Neural crest cell (in vitro differentiated cells): ENCODE data around the gene ME3. TPM values are rescaled to one million over a fixed set of nuclear protein-coding genes. Genes with fewer than 3 reads are reported as not detected.
A peak's percentile ranks its signal among the peaks of the same experiment; 100 is the strongest.

Source experiments
- DNase-seq: peaks from one replicate; pipeline ENCODE4 v3.0.0; 2021; ENCODE audit warnings: low read depth, mixed read lengths, low spot score
- H3K27ac Mint-ChIP-seq: one replicate; pipeline ENCODE4 v1.8.0; 2021; ENCODE audit warnings: mild to moderate bottlenecking, mixed read lengths; ENCODE audit not compliant: unreplicated experiment
- H3K27me3 Mint-ChIP-seq: 2 replicates; pipeline ENCODE4 v1.8.0; 2021; ENCODE audit warnings: low read depth, mild to moderate bottlenecking, mixed read lengths
- H3K36me3 Mint-ChIP-seq: 2 replicates; pipeline ENCODE4 v1.8.0; 2021; ENCODE audit warnings: low read depth, mild to moderate bottlenecking, mixed read lengths
- H3K4me1 Mint-ChIP-seq: 2 replicates; pipeline ENCODE4 v1.8.0; 2021; ENCODE audit warnings: mixed read lengths
- H3K4me3 Mint-ChIP-seq: one replicate; pipeline ENCODE4 v1.8.0; 2021; ENCODE audit warnings: mild to moderate bottlenecking, mixed read lengths
- H3K9me3 Mint-ChIP-seq: 2 replicates; pipeline ENCODE4 v1.8.0; 2021; ENCODE audit warnings: mixed read lengths
- total RNA-seq: library from RNA; stranded (reverse); gene quantifications from 2 replicates; pipeline ENCODE4 v1.2.1, GENCODE V29; 2021
- TF ChIP-seq, protein P1 (sequence below): fragments of 200-600 bp; sonication (generic); conservative IDR thresholded peaks from 2 replicates; pipeline ENCODE4 v1.5.0; 2021; ENCODE audit warnings: antibody characterized with exemption, mild to moderate bottlenecking

The ME3 gene
- total RNA-seq, 1 donor from 2014 or later: 18.9 TPM

GRCh38 chr11:86487671-86488070 is 184.7 kb downstream of the ME3 start:
- Mint-ChIP-seq H3K27me3 (no peaks in the 10 kb centered on the region), H3K4me1 (peaks cover 16% of the 10 kb centered on the region), H3K27ac (no peak overlapping the region), H3K9me3 (no peaks in the 10 kb centered on the region), H3K36me3 (peaks cover 2% of the 10 kb centered on the region), H3K4me3 (no peak overlapping the region)
- DNase-seq: no peak
- TF ChIP-seq, protein P1, sequence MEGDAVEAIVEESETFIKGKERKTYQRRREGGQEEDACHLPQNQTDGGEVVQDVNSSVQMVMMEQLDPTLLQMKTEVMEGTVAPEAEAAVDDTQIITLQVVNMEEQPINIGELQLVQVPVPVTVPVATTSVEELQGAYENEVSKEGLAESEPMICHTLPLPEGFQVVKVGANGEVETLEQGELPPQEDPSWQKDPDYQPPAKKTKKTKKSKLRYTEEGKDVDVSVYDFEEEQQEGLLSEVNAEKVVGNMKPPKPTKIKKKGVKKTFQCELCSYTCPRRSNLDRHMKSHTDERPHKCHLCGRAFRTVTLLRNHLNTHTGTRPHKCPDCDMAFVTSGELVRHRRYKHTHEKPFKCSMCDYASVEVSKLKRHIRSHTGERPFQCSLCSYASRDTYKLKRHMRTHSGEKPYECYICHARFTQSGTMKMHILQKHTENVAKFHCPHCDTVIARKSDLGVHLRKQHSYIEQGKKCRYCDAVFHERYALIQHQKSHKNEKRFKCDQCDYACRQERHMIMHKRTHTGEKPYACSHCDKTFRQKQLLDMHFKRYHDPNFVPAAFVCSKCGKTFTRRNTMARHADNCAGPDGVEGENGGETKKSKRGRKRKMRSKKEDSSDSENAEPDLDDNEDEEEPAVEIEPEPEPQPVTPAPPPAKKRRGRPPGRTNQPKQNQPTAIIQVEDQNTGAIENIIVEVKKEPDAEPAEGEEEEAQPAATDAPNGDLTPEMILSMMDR: no peak

DNA sequence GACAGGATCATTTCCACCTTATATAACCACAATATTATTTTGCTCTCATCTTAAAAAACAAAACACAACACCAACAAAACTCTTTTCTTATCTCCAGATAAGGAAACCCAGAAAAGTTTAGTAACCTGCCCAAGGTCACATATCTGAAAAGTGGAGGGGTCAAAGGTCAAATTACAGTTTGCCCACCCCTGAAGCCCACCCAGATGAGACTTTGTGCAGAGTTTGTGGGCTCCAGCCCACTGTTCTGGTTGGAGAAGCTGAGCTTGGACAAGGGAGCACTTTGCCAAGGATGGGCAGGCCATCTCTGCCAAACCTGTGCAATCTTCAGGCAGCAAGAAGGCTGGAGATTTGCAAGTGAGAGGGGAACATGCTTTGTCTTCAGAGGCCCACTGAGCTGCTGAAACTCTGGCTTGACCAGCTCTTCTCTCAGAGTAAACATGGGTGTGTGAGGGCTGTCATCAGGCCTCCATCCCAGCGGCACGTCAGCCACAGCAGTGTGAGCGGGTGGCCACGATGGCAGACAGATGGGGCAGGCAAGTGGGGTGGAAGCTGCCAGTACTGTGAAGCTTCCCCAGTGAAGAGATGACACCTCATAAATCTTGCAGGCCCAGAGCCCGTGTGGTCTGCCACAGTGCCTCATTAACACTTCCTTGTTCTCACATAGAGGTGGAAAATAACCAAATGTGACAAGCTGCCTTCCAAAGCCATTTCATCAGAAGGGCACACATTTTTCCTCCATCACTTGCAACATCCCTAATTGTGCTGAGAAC is 186.0 kb downstream of the ME3 start:
- peaks cover 2% of the 10 kb centered on the region for H3K36me3 Mint-ChIP-seq
- TF ChIP-seq, protein P1: no peak
- peak overlapping the region; percentile 64 for H3K27ac Mint-ChIP-seq
- no peaks in the 10 kb centered on the region for H3K9me3 Mint-ChIP-seq
- H3K4me1 Mint-ChIP-seq: peaks cover 16% of the 10 kb centered on the region
- DNase-seq: no peak
- H3K4me3 Mint-ChIP-seq: no peak overlapping the region
- H3K27me3 Mint-ChIP-seq: no peaks in the 10 kb centered on the region

- TF ChIP-seq, protein P1: no peak
- Mint-ChIP-seq H3K4me3 (no peak overlapping the region), H3K4me1 (peaks cover 12% of the 10 kb centered on the region), H3K27me3 (no peaks in the 10 kb centered on the region), H3K36me3 (peaks cover 2% of the 10 kb centered on the region), H3K27ac (no peak overlapping the region), H3K9me3 (no peaks in the 10 kb centered on the region)
- no peak for DNase-seq
Measured at GRCh38 chr11:86484795-86485166, 187.6 kb downstream of the ME3 start.

DNA sequence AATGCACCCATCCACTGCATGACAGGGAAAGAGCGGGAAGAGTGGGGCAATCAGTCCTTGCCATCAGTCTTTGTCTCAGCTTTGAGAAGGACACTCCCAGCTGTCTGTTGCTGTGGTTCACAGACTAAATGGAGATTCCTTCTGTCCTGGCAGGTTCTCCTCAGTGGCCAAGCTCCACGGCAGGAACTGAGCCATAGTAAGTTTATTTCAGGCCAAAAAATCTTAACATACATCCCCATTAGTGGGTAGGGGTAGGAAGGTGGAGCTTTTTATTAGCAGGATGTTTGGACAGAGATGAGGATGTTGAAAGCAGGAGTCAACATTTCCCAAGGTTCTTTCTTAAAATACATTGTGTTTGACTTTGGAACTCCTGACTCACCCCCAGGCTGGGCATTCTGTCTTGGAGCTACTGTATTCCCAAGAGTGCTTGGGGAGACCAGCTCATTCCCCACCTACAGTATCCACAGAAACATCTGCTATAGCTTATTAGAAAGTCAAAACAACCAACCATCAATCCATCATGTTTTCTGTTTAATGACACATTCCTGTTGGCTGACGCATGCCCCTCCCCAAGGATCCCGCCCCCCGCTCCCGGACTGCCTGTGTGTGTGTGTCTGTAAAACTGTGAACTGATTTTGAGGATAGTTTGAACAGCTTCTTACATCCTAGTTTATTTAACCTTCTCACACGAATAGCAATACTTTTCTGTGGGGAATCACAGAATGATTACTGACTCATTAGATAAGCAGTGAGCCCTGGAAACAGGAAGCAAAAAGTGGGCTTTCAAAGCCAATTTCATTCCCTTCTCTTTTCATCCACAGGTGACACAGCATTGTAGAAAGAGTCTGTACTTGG is 188.2 kb downstream of the ME3 start:
- peaks cover 2% of the 10 kb centered on the region for H3K36me3 Mint-ChIP-seq
- no peaks in the 10 kb centered on the region for H3K9me3 Mint-ChIP-seq
- DNase-seq: no peak
- H3K4me1 Mint-ChIP-seq: peaks cover 12% of the 10 kb centered on the region
- no peaks in the 10 kb centered on the region for H3K27me3 Mint-ChIP-seq
- H3K27ac Mint-ChIP-seq: no peak overlapping the region
- no peak overlapping the region for H3K4me3 Mint-ChIP-seq
- TF ChIP-seq, protein P1: no peak

GRCh38 chr11:86483610-86483939 is 188.8 kb downstream of the ME3 start:
- peaks cover 12% of the 10 kb centered on the region for H3K4me1 Mint-ChIP-seq
- H3K9me3 Mint-ChIP-seq: no peaks in the 10 kb centered on the region
- peaks cover 2% of the 10 kb centered on the region for H3K36me3 Mint-ChIP-seq
- no peak overlapping the region for H3K27ac Mint-ChIP-seq
- H3K27me3 Mint-ChIP-seq: no peaks in the 10 kb centered on the region
- no peak for DNase-seq
- TF ChIP-seq, protein P1: no peak
- H3K4me3 Mint-ChIP-seq: no peak overlapping the region
